RPMI8226 (cell line): ENCODE data around the gene SLC16A5.
A peak's percentile ranks its signal among the peaks of the same experiment; 100 is the strongest.
"Not testable (repeated sequence)": the region's sequence is repeated elsewhere in the genome, so short reads cannot be mapped to it uniquely, and the experiment has no call there.

ENCODE experiments used
- DNase-seq: peaks from one replicate; pipeline ENCODE4 v3.0.0-alpha.2; 2015

SLC16A5 gene

GRCh38 chr17:75064460-75064859, 23.3 kb upstream of the SLC16A5 start:
- DNase-seq = no peak

- no peak for DNase-seq
These were observed 22.7 kb upstream of the SLC16A5 start for GRCh38 chr17:75064867-75065561.

- peak; percentile 87 for DNase-seq
These were observed 22.1 kb upstream of the SLC16A5 start for GRCh38 chr17:75065562-75066151.

GRCh38 chr17:75067856-75068255, 19.9 kb upstream of the SLC16A5 start:
- peak; percentile 88 for DNase-seq

GRCh38 chr17:75068750-75069149, 19.0 kb upstream of the SLC16A5 start:
- no peak for DNase-seq

- peak; percentile 58 for DNase-seq
These were observed 18.0 kb upstream of the SLC16A5 start for GRCh38 chr17:75069783-75070182.

- DNase-seq = not testable (repeated sequence)
These were observed 16.1 kb upstream of the SLC16A5 start for GRCh38 chr17:75071478-75072271.

- DNase-seq = not testable (repeated sequence)
These were observed 14.8 kb upstream of the SLC16A5 start for GRCh38 chr17:75072909-75073308.

- no peak for DNase-seq
These were observed 14.1 kb upstream of the SLC16A5 start for GRCh38 chr17:75073618-75074047.

GRCh38 chr17:75074532-75074931, 13.2 kb upstream of the SLC16A5 start:
- DNase-seq = no peak

GRCh38 chr17:75075597-75076336, 12.0 kb upstream of the SLC16A5 start:
- DNase-seq = no peak

GRCh38 chr17:75077072-75077495, 10.7 kb upstream of the SLC16A5 start:
- DNase-seq = no peak

- no peak for DNase-seq
These were observed 10.1 kb upstream of the SLC16A5 start for GRCh38 chr17:75077496-75078283.

- DNase-seq = no peak
These were observed 9.3 kb upstream of the SLC16A5 start for GRCh38 chr17:75078284-75079022.

- DNase-seq = no peak
These were observed 8.8 kb upstream of the SLC16A5 start for GRCh38 chr17:75079023-75079373.

GRCh38 chr17:75081611-75082540, 5.9 kb upstream of the SLC16A5 start:
- no peak for DNase-seq

GRCh38 chr17:75082683-75083082, 5.1 kb upstream of the SLC16A5 start:
- no peak for DNase-seq

- peak; percentile 92 for DNase-seq
These were observed 3.6 kb upstream of the SLC16A5 start for GRCh38 chr17:75084039-75084660.

GRCh38 chr17:75086496-75087181, 1.1 kb upstream of the SLC16A5 start:
- DNase-seq = no peak
